Tracheal epithelial cell (primary cell): ENCODE measurements around the gene ZNF581. TPM values are rescaled to one million over a fixed set of nuclear protein-coding genes. Genes with fewer than 3 reads are reported as not detected.

ENCODE experiments used
- total RNA-seq: library from RNA; depleted of rRNA; stranded (reverse); fragments of >200 nt; gene quantifications from 2 replicates; pipeline ENCODE4 v1.2.1, GENCODE V29; 2014

The ZNF581 gene
- total RNA-seq = 27.5 and 40.1 TPM in 2 replicates

GRCh38 chr19:55643003-55643886 lies at the start of gene ZNF581:
Gene ZNF581, plus strand, starts transcription at chr19:55643649. Its CDS starts 923 bp downstream, at chr19:55644572.

DNA sequence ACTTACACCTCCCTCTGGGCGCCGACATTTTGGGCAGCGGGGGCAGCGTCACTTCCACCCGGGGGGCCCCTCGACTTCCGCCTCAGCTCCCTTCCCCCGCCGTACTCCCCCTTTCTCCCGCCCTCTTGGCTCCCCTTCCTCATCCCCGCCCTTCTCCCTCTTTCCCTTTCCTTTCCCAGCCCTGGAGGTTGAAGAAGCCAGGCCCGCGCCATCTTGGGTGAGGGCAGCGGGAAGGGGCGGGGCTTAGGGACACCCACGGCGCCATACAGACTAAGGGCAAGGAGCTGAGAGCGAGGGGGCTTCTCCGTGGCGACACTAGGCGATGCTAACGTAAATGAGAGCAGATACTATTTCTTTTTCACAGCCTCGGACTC lies 44.0 kb upstream of the ZNF581 start, which contains the start of gene FIZ1:
TSS of gene FIZ1 (minus strand) at position 50 of the 374 bp plus-strand sequence. CDS start 1,652 bp downstream, outside the sequence.

DNA sequence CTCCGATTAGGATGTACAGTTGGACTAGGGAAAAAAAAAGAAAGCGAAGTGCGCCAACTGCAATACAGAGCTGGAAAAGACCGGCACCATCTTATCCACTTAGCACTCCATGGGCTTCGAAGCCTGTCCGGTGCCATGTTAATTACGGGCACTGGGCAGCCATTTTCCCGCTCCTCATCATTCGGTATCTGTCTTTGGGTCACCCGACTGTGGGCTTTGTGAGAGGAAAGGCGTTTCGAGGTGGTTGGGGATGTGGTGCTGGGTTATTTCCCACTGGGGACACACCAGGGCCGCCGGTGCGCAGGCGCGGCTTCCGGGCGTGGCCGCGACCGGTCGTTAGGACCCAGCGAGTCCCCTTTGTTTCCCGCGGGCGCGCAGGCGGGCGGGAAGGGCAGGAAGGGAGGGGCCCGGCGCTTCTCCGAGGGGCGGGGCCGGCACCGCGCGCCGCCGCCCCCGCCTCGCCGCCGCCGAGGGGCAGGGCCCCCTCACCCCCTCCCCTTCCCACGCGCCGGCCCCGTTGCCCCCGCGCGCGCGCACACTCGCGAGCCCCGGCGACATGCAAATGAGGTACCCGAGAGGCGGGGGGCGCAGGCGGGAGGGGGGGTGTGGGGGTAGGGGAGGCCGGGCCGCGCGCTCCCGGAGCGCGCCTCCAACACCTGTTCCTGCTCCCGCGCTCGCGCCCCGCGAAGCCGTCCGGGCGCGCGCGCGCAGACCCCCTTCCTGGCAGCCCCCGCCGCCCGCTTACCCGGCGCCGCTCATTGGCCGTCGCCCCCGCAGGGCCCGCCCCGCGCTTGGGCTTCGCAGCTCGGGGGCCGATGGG lies 43.4 kb upstream of the ZNF581 start, which contains the start of gene ZNF524:
TSS of gene ZNF524 (plus strand) at position 447 of the 820 bp plus-strand sequence. CDS start 1,825 bp downstream, outside the sequence.

DNA sequence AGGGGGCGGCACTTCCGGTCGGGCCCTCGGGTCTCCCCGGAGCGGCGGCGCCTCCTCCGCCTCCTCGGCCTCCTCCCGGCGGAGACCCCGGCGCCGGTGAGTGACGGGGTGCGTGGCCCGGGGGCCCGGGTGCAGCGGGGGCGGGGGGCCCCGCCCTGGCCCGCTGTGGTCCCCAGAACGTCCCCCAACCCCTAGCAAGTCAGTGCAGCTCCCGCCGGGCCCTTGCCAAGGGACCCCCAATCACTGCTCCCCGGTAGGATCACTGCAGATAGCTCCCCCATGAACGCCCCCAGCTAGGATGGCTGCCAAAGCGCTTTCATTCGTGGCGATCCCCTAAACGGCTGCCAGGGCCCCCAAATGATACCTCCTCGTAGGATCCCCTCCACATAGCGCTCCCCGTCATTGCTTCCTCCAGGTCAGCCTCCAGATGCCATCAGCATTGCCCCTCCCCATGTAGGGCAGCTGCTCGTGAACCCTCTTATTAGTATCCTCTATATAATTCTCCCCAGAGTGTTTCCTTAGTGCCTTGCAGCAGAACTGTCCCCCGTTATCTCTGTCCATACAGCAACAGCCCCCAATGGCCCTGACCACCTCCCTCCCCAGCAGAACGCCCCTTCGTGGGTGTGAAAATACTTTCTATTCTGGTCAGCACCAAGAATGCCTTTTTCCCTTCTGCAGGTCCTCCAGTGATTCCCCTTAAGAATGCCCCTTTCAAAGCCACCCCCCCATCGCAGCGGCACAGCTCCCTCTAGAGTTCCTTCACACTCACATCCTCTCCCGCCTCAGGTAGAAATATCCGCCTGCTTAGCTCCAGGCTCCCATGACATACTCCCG lies 37.6 kb upstream of the ZNF581 start, which contains the start of gene ZNF865:
TSS of gene ZNF865 (plus strand) at position 11 of the 834 bp plus-strand sequence. CDS start 7,972 bp downstream, outside the sequence.

GRCh38 chr19:55624109-55625003 lies 19.1 kb upstream of the ZNF581 start, which contains the start of gene ZNF784:
Gene ZNF784, minus strand, starts transcription at chr19:55624566. Its CDS starts 5 bp downstream, at chr19:55624561.

DNA sequence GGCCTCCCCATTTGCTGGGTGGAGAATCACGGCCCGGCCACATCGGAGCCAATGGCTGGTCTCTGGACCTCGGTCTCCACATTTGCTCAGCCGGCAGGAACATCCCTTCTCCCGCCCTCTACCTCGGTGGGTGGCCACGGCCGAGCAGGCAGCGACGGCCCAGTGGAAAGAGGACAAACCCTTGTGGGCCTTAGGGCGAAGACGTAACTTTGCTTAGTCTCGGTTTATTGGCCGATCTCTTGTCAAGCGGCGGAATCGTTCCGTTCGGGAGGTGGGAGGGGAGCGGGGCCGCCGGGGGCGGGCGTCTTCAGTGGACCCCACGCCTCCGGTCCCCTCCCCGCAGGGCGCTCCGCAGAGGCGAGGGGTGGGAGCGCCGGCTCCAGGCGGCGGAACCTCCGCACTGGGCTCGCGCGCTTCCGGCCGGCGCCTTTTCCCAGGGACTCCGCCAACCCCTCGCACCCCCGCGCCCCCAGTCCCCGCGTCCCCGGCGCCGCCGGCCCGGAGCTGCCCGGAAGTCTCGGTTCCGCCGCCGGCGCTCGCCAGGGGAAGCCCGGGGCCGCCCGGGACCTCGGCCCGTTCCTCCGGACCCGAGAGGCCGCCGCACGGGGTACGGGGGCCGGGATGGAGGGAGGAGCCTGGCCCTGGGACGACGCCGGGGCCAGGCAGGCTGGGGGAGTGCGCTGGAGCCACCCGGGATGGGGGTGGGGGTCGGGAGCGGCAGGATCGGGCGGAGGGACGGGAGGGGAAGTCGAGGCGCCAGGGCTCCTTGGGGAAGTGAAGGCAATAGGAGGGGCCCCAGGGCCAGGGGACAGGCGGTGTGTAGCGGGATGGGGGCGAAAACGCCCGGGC lies 2.6 kb upstream of the ZNF581 start, which contains the start of gene ZNF580:
TSS of gene ZNF580 (plus strand) at position 426 of the 849 bp plus-strand sequence. CDS start 1,507 bp downstream, outside the sequence.

GRCh38 chr19:55647732-55648584 lies 4.5 kb downstream of the ZNF581 start, which contains the start of gene CCDC106:
Gene CCDC106, plus strand, starts transcription at chr19:55648212. Its CDS starts 835 bp downstream, at chr19:55649047.

DNA sequence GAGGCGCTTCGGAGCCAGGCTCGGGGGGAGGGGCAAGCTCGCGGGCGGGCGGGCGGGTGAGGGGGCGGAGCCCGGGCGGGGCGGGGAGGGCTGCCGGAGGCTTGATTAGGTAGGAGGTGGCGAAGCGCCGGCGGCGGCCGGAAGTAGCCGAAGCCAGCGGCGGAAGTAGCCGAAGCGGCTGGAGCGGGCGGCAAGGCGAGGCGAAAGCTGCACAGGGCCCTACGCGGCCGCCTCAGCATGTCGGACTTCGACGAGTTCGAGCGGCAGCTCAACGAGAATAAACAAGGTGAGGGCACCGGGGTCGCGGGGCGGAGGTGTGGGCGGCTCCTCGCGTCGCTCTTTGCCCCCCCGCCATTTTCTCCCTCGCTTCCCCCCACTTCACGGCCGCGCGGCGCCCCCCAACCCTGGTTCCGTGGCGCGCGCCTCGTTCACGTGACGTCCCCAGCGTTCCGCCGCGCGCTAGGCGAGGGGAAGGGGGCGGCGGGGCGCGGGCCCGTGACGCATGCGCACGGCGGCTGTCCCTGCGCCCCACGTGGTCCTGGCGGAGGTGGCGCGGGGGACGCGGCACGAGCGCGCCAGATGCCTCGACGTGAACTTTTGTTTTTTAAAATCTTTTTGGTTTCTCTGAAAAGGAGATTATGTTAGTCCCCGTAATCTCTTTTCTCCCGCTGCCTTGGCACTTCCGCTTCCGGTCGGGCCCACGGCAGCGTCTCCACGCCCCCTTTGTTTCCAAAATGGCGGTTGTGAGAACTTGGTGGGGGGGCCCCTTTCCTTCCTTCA lies 11.6 kb downstream of the ZNF581 start, which contains the start of gene U2AF2:
TSS of gene U2AF2 (plus strand) at position 168 of the 780 bp plus-strand sequence. CDS start at position 238, 70 bp downstream.

DNA sequence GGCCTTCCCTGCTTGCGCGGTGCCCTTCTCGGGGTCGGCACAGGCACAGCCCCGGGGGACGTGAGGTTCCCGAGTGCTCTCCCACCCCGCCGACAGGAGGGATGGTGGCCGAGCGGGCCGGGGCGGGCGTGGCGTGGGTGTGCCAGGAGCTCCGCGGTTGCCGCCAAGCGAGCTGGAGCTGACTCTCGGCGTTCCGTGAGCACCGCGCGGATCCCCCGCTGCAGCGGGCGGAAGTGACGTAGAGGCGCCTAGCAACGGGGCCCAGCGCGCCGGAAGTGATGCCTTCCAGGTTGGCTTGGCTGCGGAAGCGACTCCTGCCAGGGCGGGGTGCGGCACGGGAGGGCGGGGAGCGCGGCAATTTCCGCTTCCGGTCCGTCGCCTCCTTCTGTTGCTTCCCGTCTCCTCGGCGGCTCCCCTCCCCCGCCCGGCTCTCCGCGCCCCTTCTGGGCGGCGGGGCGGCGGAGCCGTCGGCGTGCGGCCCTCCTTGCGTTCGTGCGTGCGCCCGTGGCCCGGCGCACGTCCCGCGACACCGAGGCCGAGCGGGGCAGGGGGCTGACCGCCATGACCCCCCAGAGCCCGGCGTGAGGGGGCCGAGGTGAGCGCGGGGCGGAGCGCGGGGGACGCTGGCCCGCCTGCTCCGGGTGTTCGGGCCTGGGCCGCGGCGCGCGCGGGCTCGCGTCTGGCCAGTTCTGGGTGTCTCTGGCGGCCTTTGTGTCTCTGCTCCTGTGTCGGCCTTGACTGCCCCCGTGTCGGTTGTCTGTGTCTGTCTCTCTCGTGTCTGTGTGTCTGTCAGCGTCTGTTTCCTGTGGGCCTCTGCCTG lies 31.6 kb downstream of the ZNF581 start, which contains the start of gene EPN1:
TSS of gene EPN1 (plus strand) at position 386 of the 820 bp plus-strand sequence. CDS start 3,402 bp downstream, outside the sequence.

Other genes starting within 250 kb of the ZNF581 start
- gene UBE2S, start 235.9 kb upstream of the ZNF581 start, total RNA-seq = 18.5 and 42.2 TPM in 2 replicates
- not detected in 2 replicates for gene SHISA7, start 200.3 kb upstream of the ZNF581 start, total RNA-seq
- 49.2 and 88.9 TPM in 2 replicates for gene ISOC2, start 182.0 kb upstream of the ZNF581 start, total RNA-seq
- not detected in 2 replicates for gene C19orf85, start 178.9 kb upstream of the ZNF581 start, total RNA-seq
- gene ZNF628, start 167.0 kb upstream of the ZNF581 start, total RNA-seq = 0.48 and 1.1 TPM in 2 replicates
- gene NAT14, start 158.5 kb upstream of the ZNF581 start, total RNA-seq = 7.9 and 11.1 TPM in 2 replicates
- gene SSC5D, start 155.2 kb upstream of the ZNF581 start, total RNA-seq = 0.24 TPM in 1 of 2 replicates, not detected in the other
- 0.72 TPM in 1 of 2 replicates, not detected in the other for gene SBK2, start 106.5 kb upstream of the ZNF581 start, total RNA-seq
- not detected in 2 replicates for gene SBK3, start 98.1 kb upstream of the ZNF581 start, total RNA-seq
- gene ZNF579, start 62.8 kb upstream of the ZNF581 start, total RNA-seq = 3.8 and 5.5 TPM in 2 replicates
- gene FIZ1, start 44.1 kb upstream of the ZNF581 start, total RNA-seq = 2.7 and 9.0 TPM in 2 replicates
- 13.0 and 33.0 TPM in 2 replicates for gene ZNF524, start 43.4 kb upstream of the ZNF581 start, total RNA-seq
- gene ZNF865, start 38.0 kb upstream of the ZNF581 start, total RNA-seq = 1.4 and 2.1 TPM in 2 replicates
- gene ZNF784, start 19.1 kb upstream of the ZNF581 start, total RNA-seq = 2.3 and 3.4 TPM in 2 replicates
- 0.43 and 3.1 TPM in 2 replicates for gene ZNF580, start 2.6 kb upstream of the ZNF581 start, total RNA-seq
- gene CCDC106, start 4.6 kb downstream of the ZNF581 start, total RNA-seq = 3.4 and 4.1 TPM in 2 replicates
- gene U2AF2, start 11.4 kb downstream of the ZNF581 start, total RNA-seq = 89.2 and 92.1 TPM in 2 replicates
- gene EPN1, start 31.6 kb downstream of the ZNF581 start, total RNA-seq = 44.3 and 50.5 TPM in 2 replicates
- gene NLRP9, start 94.8 kb downstream of the ZNF581 start, total RNA-seq = 0.24 TPM in 1 of 2 replicates, not detected in the other
- gene RFPL4A, start 115.4 kb downstream of the ZNF581 start, total RNA-seq = not detected in 2 replicates
- not detected in 2 replicates for gene RFPL4AL1, start 125.5 kb downstream of the ZNF581 start, total RNA-seq
- not detected in 2 replicates for gene NLRP11, start 188.3 kb downstream of the ZNF581 start, total RNA-seq
- not detected in 2 replicates for gene NLRP4, start 192.9 kb downstream of the ZNF581 start, total RNA-seq